CD4-positive, alpha-beta T cell treated with Interleukin-17A for 1 hour (primary cell): ENCODE results near the gene SLC38A10.

Experiments
- DNase-seq: peaks from one replicate; pipeline ENCODE4 v3.0.0-alpha.2; 2020

SLC38A10 gene

GRCh38 chr17:81222906-81223761 lies 72.0 kb downstream of the SLC38A10 start, which contains the start of gene CEP131:
Gene CEP131 (minus strand): TSS chr17:81222965. CDS start chr17:81220056, 2,909 bp downstream.
- peak; percentile 99 for DNase-seq

DNA sequence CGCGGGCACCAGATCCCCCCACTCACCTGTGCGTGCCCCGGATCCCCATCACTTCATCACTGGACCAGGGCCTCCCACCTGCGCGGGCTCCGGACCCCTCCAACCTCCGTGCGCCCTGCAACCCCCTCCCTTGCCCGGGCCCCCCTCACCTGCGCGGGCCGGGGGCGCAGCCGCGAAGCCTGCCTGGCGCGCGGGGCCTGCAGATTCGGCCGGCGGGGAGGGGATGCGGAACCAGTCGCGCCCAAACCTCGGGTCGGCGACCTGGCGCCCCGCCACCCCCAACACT lies 72.5 kb downstream of the SLC38A10 start:
- no peak for DNase-seq

DNA sequence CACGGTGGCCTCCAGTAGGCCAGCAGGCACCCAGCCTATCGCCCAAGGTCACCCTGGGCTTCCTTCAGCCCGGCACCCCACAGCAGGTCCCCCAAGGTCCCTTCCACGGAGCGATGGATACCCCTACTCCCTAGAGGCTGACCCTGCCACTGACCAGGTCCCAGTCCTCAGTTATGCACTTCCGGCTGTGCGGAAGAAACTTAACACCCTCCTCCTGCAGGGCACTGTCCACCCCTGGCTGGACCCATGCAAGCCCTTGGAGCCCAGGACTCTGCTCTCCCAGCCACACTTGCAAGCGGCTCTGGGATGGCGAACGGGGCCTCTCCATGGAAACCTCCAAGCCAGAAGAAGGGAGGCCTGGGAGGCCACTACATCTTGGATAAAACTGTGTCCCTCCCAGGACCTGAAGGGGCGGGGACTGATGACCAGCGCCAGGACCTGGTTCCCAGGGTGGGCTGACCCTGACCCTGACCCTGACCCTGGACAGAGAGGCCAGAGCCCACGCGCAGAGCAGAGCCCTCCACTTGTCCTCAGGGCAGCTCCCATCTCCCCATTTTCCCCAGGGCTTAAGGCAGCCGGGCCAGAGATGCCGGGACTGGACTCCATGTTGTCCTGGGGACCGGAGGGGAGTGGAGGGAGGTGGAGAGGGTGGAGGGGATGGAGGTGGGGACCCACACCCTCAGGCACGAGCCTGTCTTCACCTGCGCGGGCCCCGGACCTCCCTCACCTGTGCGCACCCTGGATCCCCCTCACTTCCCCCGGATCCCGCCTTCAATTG lies 73.1 kb downstream of the SLC38A10 start:
- no peak for DNase-seq

DNA sequence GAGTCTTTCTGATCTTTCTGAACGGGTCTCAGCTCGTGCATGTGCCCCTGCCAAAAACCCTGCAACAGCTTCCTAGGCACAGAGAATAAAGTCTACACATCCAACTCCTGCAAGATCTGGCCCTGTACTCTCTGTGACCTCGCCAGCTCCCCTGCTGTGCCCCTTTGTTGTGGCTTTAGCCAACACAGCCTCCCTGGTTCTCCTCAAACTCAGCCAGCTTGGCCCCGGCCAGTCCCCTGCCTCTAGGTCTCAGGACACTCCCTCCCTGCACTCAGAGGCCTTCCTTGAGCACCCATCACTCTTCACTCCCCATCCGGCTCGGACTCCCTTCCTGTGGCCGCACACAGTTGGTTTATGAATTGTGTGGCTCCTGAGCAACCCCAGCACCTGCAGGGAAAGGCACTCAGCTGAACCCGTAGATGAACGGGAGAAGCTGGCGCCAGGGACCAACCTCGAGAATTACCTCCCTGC lies 73.7 kb downstream of the SLC38A10 start:
- DNase-seq: no peak

DNA sequence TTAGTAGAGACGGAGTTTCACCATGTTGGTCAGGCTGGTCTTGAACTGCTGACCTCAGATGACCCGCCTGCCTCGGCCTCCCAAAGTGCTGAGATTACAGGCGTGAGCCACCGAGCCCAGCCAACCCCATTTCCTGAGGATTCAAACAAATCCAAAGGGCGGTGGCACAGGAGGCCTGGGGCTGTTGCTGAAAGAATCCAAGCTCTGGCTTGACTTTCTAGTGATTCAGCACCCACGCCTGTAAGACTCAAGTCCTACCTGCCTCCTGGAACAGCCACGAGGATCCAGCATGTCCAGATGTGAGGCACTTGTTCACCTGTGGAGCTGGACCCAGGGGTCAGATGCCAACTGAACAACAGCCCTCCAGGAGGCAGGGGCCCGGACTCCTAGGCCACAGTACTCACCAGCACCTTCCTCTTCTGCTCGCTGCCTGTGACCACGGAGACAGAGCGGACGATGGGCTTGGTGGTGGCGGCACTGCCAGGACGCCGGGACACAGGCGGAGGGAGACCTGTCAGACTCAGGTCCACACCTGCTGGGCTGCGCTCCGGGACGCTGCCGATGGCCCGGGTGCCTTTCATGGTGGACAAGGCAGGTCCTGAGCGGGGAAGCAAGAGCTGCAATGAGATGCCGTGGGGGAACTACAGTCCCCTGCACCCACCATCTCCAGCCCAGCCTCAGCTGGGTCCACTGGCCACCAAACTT lies 75.5 kb downstream of the SLC38A10 start:
- no peak for DNase-seq

DNA sequence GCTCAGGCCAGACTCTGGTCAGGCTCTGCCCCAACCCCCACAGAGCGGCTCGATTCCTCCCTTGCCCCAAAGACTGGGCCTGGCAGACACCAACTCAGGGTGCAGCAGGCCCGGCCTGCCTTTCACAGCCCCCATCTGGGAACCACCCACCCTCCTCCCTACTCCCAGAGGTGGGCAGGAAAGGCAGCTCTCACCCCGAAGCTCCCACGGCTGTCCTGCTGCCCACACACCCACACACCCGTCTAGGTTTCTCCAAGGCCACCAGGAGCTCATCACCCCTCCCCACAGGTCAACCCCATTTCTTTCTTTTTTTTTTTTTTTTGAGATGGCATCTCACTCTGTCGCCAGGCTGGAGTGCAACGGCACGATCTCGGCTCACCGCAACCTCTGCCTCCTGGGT lies 76.1 kb downstream of the SLC38A10 start:
- DNase-seq: no peak

DNA sequence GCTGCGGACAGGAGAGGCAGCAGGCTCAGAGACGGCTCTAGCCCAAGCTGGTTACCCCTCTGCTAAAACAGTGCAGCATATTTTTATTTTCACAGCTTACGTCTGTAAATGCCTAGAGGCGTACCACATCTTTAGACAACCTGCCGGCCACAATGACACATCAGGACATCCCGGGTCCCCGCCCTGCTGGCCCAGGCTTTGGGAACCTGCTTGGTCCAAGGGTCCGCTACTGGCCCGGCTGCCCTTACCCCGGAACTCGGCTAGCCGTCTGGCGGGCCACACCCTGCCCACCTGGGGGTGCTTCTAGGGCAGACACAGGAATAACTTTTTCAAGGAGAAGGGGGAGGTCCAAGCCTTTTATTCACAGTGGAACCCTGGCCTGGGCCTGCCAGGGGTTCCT lies 76.6 kb downstream of the SLC38A10 start:
- no peak for DNase-seq

GRCh38 chr17:81217491-81217890 lies 77.6 kb downstream of the SLC38A10 start:
- no peak for DNase-seq

DNA sequence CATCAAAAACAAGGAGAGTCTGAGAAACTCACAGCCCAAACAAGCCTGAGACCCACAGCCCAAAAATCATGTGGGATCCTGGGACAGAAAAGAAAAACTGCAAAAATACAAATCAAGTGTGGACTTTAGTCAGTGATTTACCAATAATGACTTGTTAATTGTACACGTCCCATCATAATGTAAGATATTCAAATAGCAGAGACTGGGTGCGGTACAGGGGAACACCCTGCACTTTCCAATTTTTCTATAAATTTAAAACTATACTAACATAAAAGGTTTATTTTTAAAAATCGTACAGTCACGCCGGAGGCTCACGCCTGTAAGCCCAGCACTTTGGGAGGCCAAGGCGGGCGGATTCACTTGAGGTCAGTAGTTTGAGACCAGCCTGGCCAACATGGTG lies 81.1 kb downstream of the SLC38A10 start:
- no peak for DNase-seq

GRCh38 chr17:81212365-81212764 lies 82.7 kb downstream of the SLC38A10 start:
- no peak for DNase-seq

- no peak for DNase-seq
These were observed 84.2 kb downstream of the SLC38A10 start for GRCh38 chr17:81210868-81211267.

DNA sequence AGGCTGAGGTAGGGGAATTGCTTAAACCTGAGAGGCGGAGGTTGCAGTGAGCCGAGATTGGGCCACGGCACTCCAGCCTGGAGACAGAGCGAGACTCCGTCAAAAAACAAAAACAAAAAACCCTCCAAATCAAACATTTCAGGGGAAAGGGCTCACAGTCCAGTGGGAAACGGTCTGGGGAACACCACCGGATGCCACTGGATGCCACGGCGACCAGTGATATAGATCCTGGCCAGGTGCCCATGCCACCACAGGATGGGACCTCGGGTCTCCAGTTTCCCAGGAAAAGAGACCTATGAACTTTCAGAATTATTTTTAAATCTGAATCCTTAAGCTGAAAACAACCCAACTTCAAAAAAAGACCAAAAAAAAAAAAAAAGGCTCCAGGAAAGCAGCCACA lies 84.6 kb downstream of the SLC38A10 start:
- DNase-seq: no peak

DNA sequence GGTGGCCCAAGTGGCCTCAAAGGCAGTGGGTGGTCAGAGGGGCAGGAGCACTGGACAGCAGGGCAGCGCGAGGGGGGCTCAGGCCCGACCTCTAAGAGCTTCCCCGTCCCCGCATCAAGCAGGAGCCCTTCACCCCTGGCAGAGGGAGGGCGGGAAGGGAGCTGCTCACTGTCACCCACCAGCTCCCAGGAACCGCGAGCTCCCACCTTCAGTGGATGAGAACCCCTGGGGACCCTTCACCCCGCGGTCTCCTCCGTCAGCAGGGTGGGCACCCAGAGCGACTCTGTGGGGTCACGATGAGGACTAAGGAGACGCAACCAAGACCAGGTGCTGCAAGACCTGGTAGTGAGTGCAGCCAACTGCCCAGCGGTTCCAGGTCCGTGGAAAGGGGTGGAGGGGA lies 86.0 kb downstream of the SLC38A10 start:
- no peak for DNase-seq

DNA sequence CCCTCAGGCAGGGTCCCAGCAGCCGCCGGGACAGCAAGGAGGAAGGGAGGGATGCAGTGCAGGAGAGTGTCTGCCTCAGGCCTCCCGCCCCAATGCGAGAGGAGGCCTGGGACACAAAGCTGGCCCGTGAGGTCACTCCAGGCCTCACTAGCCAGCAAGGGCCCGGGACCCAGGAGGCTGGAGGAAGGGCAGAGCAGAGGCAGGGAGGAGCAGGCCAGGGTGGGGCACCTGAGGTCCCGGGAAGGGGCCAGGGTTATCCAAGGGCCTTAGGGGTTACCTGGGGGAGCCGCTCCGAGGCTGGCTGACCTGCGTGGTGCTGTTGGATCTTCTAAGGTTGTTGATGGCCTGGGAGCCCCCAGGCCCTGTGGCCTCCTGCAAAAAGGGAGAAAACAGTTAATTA lies 86.5 kb downstream of the SLC38A10 start:
- no peak for DNase-seq

GRCh38 chr17:81207610-81208581 lies 87.2 kb downstream of the SLC38A10 start:
- no peak for DNase-seq

DNA sequence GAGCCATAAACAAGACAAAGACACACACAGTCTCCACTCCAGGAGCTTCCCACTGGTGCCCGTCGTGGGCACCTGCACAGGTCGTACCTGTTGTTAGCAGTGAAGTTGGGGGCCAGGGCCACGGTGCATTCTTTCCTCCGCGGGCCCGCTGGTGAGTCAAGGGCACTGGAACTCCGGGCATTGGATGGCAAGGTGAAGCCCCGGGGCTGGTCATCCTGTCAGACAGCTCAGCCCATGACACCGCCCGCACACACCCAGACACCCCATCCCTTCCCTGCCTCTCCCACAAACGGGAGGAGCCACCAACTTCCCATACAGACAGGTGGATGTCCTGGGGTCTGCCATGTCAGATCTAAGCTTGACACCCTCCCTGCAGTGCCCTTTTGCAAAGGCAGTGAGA lies 88.5 kb downstream of the SLC38A10 start:
- no peak for DNase-seq

DNA sequence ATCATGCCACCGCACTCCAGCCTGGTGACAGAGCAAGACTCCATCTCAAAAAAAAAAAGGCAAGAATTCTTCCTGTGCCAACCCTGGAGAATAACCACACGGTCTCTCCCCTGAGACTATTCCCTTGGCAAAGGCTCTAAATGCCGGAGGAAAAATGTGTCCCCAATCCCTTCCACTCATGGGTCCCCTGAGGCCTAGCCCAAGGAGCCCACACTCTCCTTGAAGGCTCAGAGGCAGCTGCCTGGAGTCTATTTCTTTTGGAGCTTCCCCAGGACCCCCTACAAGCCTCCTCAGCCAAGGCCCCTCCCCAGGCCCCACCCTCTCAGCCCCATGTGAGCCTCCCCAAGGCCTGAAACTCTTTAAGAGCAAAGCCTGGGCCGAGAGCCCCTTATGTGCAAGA lies 88.9 kb downstream of the SLC38A10 start:
- no peak for DNase-seq

DNA sequence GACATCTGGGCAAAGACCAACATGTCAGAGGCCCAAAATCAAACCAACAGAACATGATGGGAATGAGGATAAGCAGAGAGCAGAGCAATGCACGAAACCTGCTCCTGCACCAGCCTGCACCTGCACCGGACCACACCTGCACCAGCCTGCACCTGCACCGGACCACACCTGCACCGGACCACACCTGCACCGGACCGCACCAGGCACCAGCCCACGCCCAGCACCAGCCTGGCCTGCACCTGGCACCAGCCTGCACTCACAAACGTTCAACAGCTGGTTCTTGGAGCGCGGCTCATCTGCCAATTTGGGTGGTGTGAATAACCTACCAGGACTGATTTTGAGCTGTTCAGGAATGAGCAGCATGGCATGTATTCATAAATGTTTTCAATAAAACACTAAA lies 90.5 kb downstream of the SLC38A10 start:
- DNase-seq: no peak

DNA sequence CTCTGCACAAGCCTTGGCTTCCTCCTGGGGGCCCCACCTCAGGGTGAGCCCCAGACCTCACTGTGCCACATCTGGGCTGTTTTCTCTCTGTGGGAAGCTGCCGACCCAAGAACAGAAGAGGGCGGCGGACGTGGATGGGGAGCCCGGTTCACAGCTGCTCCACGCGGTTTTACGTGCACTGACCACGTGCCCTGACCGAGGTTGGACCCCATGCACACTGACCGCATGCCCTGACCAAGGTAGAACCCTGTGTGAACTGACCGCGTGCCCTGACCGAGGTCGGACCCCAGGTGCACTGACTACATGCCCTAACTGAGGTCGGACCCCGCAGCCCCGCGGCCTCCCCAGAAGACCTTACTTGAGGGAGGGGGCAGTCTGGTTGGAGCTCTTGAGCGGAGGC lies 92.0 kb downstream of the SLC38A10 start:
- no peak for DNase-seq

DNA sequence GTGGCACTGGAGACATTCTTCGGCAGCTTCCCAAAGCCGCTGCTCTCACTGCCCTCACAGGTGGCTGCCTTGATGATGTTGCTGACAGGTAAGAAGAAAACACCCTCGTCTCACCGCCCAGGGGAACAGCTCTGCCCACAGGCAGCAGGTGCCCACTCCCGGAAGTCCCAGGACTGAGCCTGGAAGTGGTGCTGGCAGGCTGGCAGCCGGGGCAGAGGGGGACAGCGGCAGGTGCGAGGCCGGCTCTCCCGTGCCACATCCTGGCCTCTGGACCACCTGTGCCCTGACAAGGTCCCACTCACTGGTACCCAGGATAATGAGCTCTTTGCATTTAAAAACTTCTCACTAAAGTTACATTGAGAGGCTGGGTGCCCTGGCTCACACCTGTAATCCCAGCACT lies 92.8 kb downstream of the SLC38A10 start:
- DNase-seq: no peak

DNA sequence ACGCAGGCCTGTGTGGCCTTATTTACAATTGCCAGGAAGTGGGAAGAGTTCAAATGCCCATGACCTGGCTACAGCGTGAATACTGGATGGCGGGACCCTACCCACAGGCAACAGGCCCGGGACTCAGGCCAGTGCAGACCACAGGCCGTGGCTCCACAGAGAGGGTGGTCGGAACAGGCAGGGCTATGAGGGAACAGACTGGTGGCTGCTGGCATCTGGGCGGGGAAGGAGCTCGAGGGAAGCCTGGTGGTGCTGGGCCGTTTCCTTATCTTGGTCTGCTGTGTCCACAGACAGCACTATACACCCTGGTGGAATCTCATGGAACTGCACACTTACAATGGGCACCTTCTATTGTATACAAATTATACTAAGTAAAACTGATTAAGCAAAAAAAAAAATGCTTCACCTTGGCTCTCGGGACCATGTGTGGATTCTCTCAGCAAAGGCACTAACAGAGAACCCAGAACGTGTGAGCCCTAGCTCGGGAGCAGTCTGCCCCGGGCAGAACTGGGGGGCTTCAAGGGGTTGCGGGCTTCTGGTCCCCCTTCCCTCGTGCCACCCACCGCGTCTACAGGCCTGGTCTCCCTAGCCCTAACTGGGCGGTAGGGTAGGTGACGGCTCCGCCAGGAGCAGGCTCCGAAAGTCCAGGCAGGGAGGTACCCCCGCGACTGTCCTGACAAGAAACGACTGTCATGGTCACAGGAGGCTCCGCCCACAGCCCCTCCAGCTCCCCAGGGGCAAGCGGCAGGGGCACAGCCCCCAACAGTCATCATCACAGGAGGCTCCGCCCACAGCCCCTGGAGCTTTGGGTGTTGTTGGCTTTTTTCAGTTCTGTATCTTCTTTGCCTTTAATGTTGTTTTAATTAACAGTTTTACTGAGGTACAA lies 94.2 kb downstream of the SLC38A10 start:
- peak; percentile 32 for DNase-seq
